SJSA1 (cell line): ENCODE measurements around the gene CRYGD. TPM values are rescaled to one million over a fixed set of nuclear protein-coding genes. Genes with fewer than 3 reads are reported as not detected.
"Not testable (repeated sequence)": the region's sequence is repeated elsewhere in the genome, so short reads cannot be mapped to it uniquely, and the experiment has no call there.

Experiments
- DNase-seq, 2 experiments: peaks; one replicate each; pipeline ENCODE4 v3.0.0-alpha.2; 2015 to 2020; ENCODE audit warnings: low spot score in 2 of 2, low read depth in 1 of 2
- H3K27ac ChIP-seq: fragments of 250-450 bp; sonication (Bioruptor Pico); 2 replicates; pipeline ENCODE4 v1.5.1; 2020; ENCODE audit warnings: mild to moderate bottlenecking, moderate library complexity
- H3K27me3 ChIP-seq: fragments of 250-450 bp; sonication (Bioruptor Pico); replicated peaks from 2 replicates; pipeline ENCODE4 v1.5.1; 2020; ENCODE audit warnings: mild to moderate bottlenecking, moderate library complexity
- H3K36me3 ChIP-seq: fragments of 250-450 bp; sonication (Bioruptor Pico); 2 replicates; pipeline ENCODE4 v1.5.1; 2020; ENCODE audit warnings: mild to moderate bottlenecking
- H3K4me1 ChIP-seq: fragments of 250-450 bp; sonication (Bioruptor Pico); replicated peaks from 2 replicates; pipeline ENCODE4 v1.6.1; 2021; ENCODE audit warnings: mild to moderate bottlenecking
- H3K4me3 ChIP-seq: fragments of 250-450 bp; sonication (Bioruptor Pico); 2 replicates; pipeline ENCODE4 v1.5.1; 2020; ENCODE audit warnings: mild to moderate bottlenecking
- H3K9me3 ChIP-seq: fragments of 250-450 bp; sonication (Bioruptor Pico); replicated peaks from 2 replicates; pipeline ENCODE4 v1.5.1; 2020; ENCODE audit warnings: mild to moderate bottlenecking
- total RNA-seq: library from RNA; depleted of rRNA; stranded (reverse); fragments of >200 nt; shearing (Covaris generic); gene quantifications from 2 replicates; pipeline ENCODE4 v1.2.3, GENCODE V29; 2014

Gene CRYGD
- total RNA-seq, 1 experiment from 2014 or later: not detected

- Histone ChIP-seq H3K27me3 (no peaks in the 10 kb centered on the region), H3K4me1 (no peaks in the 10 kb centered on the region), H3K36me3 (no peaks in the 10 kb centered on the region), H3K9me3 (no peaks in the 10 kb centered on the region), H3K27ac (no peak overlapping the region), H3K4me3 (no peak overlapping the region)
- DNase-seq: no peak
Measured at GRCh38 chr2:208142240-208142924, 18.1 kb upstream of the CRYGD start.

- no peak for DNase-seq
Measured at GRCh38 chr2:208139447-208139846, 15.1 kb upstream of the CRYGD start.

DNA sequence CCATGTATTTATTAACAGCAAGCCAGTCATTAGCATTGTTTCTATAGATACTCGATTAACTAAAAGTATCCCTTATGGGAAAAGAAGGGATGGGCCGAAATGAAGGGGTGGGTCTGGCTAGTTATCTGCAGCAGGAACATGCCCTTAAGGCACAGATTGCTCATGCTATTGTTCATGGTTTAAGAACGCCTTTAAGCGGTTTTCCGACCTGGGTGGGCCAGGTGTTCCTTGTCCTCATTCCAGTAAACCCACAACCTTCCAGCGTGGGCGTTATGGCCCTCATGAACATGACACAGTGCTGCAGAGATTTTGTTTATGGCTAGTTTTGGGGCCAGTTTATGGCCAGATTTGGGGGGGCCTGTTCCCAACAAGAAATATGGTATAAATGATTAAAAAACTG, 14.0 kb upstream of the CRYGD start:
- not testable (repeated sequence) for H3K4me1 ChIP-seq, H3K27me3 ChIP-seq, DNase-seq, H3K27ac ChIP-seq, H3K4me3 ChIP-seq, H3K36me3 ChIP-seq, H3K9me3 ChIP-seq

More at GRCh38 chr2:208139447-208139846, 15.1 kb upstream of the CRYGD start:
- no peaks in the 10 kb centered on the region for H3K9me3 ChIP-seq
- H3K4me1 ChIP-seq: no peaks in the 10 kb centered on the region
- H3K4me3 ChIP-seq: no peak overlapping the region
- H3K27ac ChIP-seq: no peak overlapping the region
- H3K36me3 ChIP-seq: no peaks in the 10 kb centered on the region
- H3K27me3 ChIP-seq: no peaks in the 10 kb centered on the region

DNA sequence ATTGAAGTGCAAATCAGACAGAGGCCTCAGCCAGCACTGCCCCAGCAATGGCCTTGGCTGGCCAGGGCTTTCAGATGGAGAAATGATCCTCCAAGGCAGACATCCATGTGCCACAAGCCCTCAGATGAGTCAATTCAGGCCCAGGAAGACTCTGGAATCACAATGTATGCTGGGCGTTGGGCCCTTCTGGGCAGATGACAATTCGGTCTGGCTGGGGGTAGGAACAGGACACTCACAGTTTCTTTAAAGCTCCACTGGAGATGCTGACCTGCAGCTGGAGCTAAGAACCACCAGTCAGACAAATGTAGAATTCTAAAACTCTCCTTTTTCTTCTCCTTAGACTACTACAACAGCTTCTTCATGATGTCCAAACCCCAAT, 12.4 kb upstream of the CRYGD start:
- H3K4me1 ChIP-seq: no peaks in the 10 kb centered on the region
- no peak overlapping the region for H3K27ac ChIP-seq
- H3K9me3 ChIP-seq: no peaks in the 10 kb centered on the region
- no peaks in the 10 kb centered on the region for H3K36me3 ChIP-seq
- H3K27me3 ChIP-seq: no peaks in the 10 kb centered on the region
- DNase-seq: no peak
- no peak overlapping the region for H3K4me3 ChIP-seq

- Histone ChIP-seq H3K9me3 (no peaks in the 10 kb centered on the region), H3K27me3 (no peaks in the 10 kb centered on the region), H3K4me1 (no peaks in the 10 kb centered on the region), H3K27ac (no peak overlapping the region), H3K36me3 (no peaks in the 10 kb centered on the region), H3K4me3 (no peak overlapping the region)
- no peak for DNase-seq
Measured at GRCh38 chr2:208135794-208136715, 11.7 kb upstream of the CRYGD start.

- DNase-seq: no peak
- no peak overlapping the region for H3K4me3 ChIP-seq
- H3K36me3 ChIP-seq: no peaks in the 10 kb centered on the region
- no peaks in the 10 kb centered on the region for H3K27me3 ChIP-seq
- no peak overlapping the region for H3K27ac ChIP-seq
- H3K9me3 ChIP-seq: no peaks in the 10 kb centered on the region
- H3K4me1 ChIP-seq: no peaks in the 10 kb centered on the region
Measured at GRCh38 chr2:208134928-208135586, 10.7 kb upstream of the CRYGD start.

DNA sequence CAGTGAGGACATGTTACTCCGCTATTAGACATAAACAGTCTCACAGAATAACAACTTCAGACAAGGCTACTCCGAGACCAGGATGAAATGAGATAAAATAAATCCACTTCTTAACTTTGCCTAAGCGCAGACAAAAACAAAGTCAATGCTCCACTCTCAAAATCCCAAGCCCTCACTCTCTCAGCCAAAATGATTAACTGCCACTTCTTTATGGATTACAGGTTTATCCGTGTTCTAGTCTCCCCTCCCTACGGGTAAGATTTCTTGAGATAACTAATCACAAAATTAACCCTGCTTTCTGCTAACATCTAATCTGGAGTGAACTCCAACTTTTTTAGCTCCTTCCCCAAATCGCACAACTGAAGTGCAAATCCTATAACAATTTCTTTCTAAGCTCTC, 6.4 kb upstream of the CRYGD start:
- Histone ChIP-seq H3K4me3 (no peak overlapping the region), H3K9me3 (no peaks in the 10 kb centered on the region), H3K27ac (no peak overlapping the region)

DNA sequence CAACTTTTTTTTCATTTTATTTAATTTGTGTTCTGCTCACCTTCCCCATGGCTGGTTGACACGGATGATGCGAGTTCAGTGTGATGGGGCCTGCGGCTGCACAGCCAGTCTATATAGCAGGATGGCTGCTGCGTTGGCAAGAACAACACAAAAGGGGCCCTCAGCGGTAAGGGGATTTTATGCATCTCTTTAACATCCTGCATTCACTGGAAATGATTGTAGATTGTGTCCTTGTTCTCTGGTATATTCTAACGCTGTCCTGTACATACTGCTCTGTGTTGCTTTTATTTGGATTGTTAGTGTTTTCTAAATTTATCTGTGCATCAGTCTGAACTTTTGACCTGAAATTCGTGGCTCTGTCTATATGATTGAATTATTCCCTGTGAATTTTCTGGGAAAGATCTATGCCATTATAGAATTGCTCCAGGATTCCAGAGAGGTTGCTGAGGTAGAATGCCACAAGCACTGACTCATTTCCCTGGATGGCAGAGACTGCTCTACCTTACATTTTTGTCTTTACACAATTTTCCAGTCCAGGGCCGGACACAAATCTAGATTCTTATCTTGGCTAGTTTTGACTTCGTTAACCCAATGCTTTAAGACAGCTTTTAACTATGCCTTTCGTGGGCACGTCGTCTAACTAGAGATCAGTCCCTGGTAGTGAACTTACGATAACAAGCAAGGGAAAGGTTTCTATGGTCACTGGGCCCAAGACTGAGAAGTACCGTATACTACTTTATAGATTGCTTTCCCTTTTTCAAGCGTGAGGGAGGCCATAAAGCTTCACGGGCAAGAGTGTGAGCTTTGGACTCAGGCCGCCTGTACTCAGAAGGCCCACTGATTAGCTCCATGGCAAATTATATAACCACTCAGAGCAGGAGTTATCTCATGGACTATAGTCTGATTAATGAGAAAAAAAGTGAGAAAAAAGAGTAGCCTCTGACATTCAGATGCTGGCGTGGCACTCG, 5.7 kb upstream of the CRYGD start, which contains the start of gene CRYGC:
TSS of gene CRYGC (minus strand) at position 85 of the 968 bp plus-strand sequence. CDS start at position 49, 36 bp downstream.
- no peak within 1 kb of the TSS for H3K27ac ChIP-seq
- no peaks in the 10 kb centered on the region for H3K27me3 ChIP-seq
- no peak for DNase-seq

More for the DNA sequence above, 6.4 kb upstream of the CRYGD start:
- Histone ChIP-seq H3K36me3 (no peaks in the 10 kb centered on the region), H3K27me3 (no peaks in the 10 kb centered on the region), H3K4me1 (no peaks in the 10 kb centered on the region)
- no peak for DNase-seq

DNA sequence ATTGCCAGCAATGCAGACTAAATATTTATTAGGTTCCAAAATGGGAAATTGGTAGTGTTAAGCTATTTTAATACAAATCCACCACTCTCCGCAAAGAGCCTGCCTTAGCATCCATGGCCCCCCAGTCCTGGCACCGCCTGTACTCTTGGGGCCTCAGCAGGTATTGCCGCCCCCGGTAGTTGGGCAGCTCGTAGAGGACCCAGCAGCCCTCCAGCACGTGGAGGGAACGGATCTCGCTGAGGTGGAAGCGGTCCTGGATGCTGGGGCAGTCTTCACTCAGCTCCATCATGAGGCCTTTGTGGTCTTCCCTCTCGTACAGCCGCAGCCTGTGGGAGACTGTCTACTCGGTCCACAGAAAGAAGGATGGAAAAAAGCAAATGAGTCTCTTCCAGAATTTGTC, 3.8 kb upstream of the CRYGD start:
- Histone ChIP-seq H3K27me3 (no peaks in the 10 kb centered on the region), H3K27ac (no peak overlapping the region), H3K4me3 (no peak overlapping the region), H3K9me3 (no peaks in the 10 kb centered on the region), H3K36me3 (no peaks in the 10 kb centered on the region), H3K4me1 (no peaks in the 10 kb centered on the region)
- DNase-seq: no peak

More for the DNA sequence above, 5.7 kb upstream of the CRYGD start, which contains the start of gene CRYGC:
- Histone ChIP-seq H3K36me3 (no peaks in the 10 kb centered on the region), H3K9me3 (no peaks in the 10 kb centered on the region), H3K4me3 (no peak within 1 kb of the TSS), H3K4me1 (no peaks in the 10 kb centered on the region)

DNA sequence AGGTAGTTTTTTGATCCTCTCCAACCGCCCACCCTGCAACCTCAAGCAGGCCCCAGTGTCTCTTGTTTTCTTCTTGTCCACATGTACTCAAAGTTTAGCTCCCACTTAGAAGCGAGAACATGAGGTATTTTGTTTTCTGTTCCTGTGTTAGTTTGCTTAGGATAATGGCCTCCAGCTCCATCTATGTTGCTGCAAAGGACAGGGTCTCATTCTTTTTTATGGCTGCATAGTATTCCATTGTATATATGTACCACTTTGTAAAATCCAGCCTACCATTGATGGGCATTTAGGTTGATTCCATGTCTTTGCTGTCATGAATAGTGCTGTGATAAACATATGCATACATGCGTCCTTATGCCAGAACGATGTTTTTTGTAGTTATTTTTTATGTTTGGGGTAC, 2.8 kb upstream of the CRYGD start:
- no peaks in the 10 kb centered on the region for H3K4me1 ChIP-seq
- H3K36me3 ChIP-seq: no peaks in the 10 kb centered on the region
- no peak overlapping the region for H3K27ac ChIP-seq
- no peaks in the 10 kb centered on the region for H3K27me3 ChIP-seq
- no peaks in the 10 kb centered on the region for H3K9me3 ChIP-seq
- DNase-seq: no peak
- H3K4me3 ChIP-seq: no peak overlapping the region

- no peak for DNase-seq
- Histone ChIP-seq H3K9me3 (no peaks in the 10 kb centered on the region), H3K27ac (no peak overlapping the region), H3K4me3 (no peak overlapping the region), H3K36me3 (no peaks in the 10 kb centered on the region), H3K27me3 (no peaks in the 10 kb centered on the region), H3K4me1 (no peaks in the 10 kb centered on the region)
Measured at GRCh38 chr2:208125251-208125650, 927 bp upstream of the CRYGD start.

DNA sequence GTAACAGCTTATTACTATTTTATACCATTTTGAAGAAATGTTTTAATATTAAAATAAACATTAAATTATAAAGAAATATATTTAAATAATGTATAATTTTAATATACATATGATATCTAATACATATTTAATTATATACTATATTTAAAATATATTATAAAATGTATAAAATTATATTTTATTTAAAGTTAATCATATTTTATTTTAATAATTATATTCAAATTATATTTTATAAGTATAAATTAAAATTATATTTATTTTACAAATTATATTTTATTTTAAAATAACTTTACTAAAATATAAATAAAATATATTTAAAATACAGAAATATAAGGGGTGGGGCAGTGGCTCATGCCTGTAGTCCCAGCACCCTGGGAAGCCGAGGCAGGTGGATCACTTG, 2.1 kb downstream of the CRYGD start:
- no peak overlapping the region for H3K4me3 ChIP-seq
- H3K4me1 ChIP-seq: no peaks in the 10 kb centered on the region
- no peak for DNase-seq
- H3K27ac ChIP-seq: no peak overlapping the region
- no peaks in the 10 kb centered on the region for H3K36me3 ChIP-seq
- H3K27me3 ChIP-seq: no peaks in the 10 kb centered on the region
- no peaks in the 10 kb centered on the region for H3K9me3 ChIP-seq

- no peak for DNase-seq
- Histone ChIP-seq H3K36me3 (no peaks in the 10 kb centered on the region), H3K4me3 (no peak overlapping the region)
Measured at GRCh38 chr2:208118918-208119317, 5.4 kb downstream of the CRYGD start.

More at GRCh38 chr2:208118918-208119317, 5.4 kb downstream of the CRYGD start:
- H3K9me3 ChIP-seq: no peaks in the 10 kb centered on the region
- no peaks in the 10 kb centered on the region for H3K27me3 ChIP-seq
- H3K4me1 ChIP-seq: no peaks in the 10 kb centered on the region
- H3K27ac ChIP-seq: no peak overlapping the region
